ENCODE measurements around the gene HOMEZ. TPM values are rescaled to one million over a fixed set of nuclear protein-coding genes. Genes with fewer than 3 reads are reported as not detected.
"Not testable (repeated sequence)": the region's sequence is repeated elsewhere in the genome, so short reads cannot be mapped to it uniquely, and the experiment has no call there.

HOMEZ gene
- total RNA-seq: 6.7 TPM

GRCh38 chr14:23286020-23286901 is at the start of gene HOMEZ:
TSS of gene HOMEZ (minus strand) at chr14:23286132. CDS start at chr14:23285952, 180 bp downstream.
- peak; percentile 99 for DNase-seq

GRCh38 chr14:23335623-23336022 is 49.7 kb upstream of the HOMEZ start:
- DNase-seq: no peak

- peak; percentile 91 for DNase-seq
These were observed 42.2 kb upstream of the HOMEZ start for GRCh38 chr14:23327947-23328744.

- DNase-seq: no peak
These were observed 40.8 kb upstream of the HOMEZ start for GRCh38 chr14:23326491-23327332.

- DNase-seq: not testable (repeated sequence)
These were observed 39.8 kb upstream of the HOMEZ start for GRCh38 chr14:23325746-23326145.

GRCh38 chr14:23324993-23325392 is 39.1 kb upstream of the HOMEZ start:
- no peak for DNase-seq

- no peak for DNase-seq
These were observed 38.5 kb upstream of the HOMEZ start for GRCh38 chr14:23324455-23324846.

- DNase-seq: no peak
These were observed 38.0 kb upstream of the HOMEZ start for GRCh38 chr14:23323838-23324454.

GRCh38 chr14:23322568-23323517 is 36.9 kb upstream of the HOMEZ start:
- no peak for DNase-seq

- DNase-seq: peak; percentile 51
These were observed 35.9 kb upstream of the HOMEZ start for GRCh38 chr14:23321572-23322547.

- DNase-seq: peak; percentile 100
These were observed 34.9 kb upstream of the HOMEZ start, which contains the start of gene PABPN1 for GRCh38 chr14:23320584-23321571. TSS of gene PABPN1 (plus strand) at chr14:23321457. CDS start at chr14:23321470, 13 bp downstream.

GRCh38 chr14:23319746-23320583 is 34.0 kb upstream of the HOMEZ start:
- DNase-seq: peak; percentile 17

- no peak for DNase-seq
These were observed 30.4 kb upstream of the HOMEZ start for GRCh38 chr14:23316300-23316699.

- DNase-seq: no peak
These were observed 24.6 kb upstream of the HOMEZ start for GRCh38 chr14:23310546-23310945.

- no peak for DNase-seq
These were observed 23.0 kb upstream of the HOMEZ start for GRCh38 chr14:23308721-23309445.

Measured in tongue (tissue), 2 donors.